HEK293 (cell line): Measurements from ENCODE around the gene TAS2R50.

ENCODE experiments used
- ZNF18 ChIP-seq: fragments of 450-650 bp; formaldehyde crosslinking; IDR thresholded peaks from 2 replicates; pipeline ENCODE4 v1.5.1; 2016; ENCODE audit warnings: missing biosample characterization, missing genetic modification characterization
- ZNF292 ChIP-seq: fragments of 450-650 bp; formaldehyde crosslinking; IDR thresholded peaks from 2 replicates; pipeline ENCODE4 v1.5.1; 2016; ENCODE audit warnings: low read depth, missing biosample characterization, missing genetic modification characterization, borderline replicate concordance
- ZNF423 ChIP-seq: fragments of 450-650 bp; formaldehyde crosslinking; IDR thresholded peaks from 2 replicates; pipeline ENCODE4 v1.5.1; 2016; ENCODE audit warnings: missing biosample characterization, missing genetic modification characterization
- ZNF629 ChIP-seq: fragments of 450-650 bp; formaldehyde crosslinking; IDR thresholded peaks from 2 replicates; pipeline ENCODE4 v1.5.1; 2017; ENCODE audit warnings: missing biosample characterization, missing genetic modification characterization
- ZNF707 ChIP-seq: fragments of 450-650 bp; formaldehyde crosslinking; IDR thresholded peaks from 2 replicates; pipeline ENCODE4 v1.5.1; 2016; ENCODE audit warnings: missing biosample characterization, missing genetic modification characterization
- ZNF747 ChIP-seq: fragments of 450-650 bp; formaldehyde crosslinking; IDR thresholded peaks from 2 replicates; pipeline ENCODE4 v1.5.1; 2016; ENCODE audit warnings: missing biosample characterization, missing genetic modification characterization
- ZNF785 ChIP-seq: fragments of 450-650 bp; formaldehyde crosslinking; IDR thresholded peaks from 2 replicates; pipeline ENCODE4 v1.5.1; 2016; ENCODE audit warnings: missing biosample characterization, missing genetic modification characterization
- ZXDB ChIP-seq: fragments of 450-650 bp; formaldehyde crosslinking; IDR thresholded peaks from 2 replicates; pipeline ENCODE4 v1.5.1; 2016; ENCODE audit warnings: missing biosample characterization, missing genetic modification characterization

The TAS2R50 gene

GRCh38 chr12:10936506-10936905, 50.2 kb downstream of the TAS2R50 start (continued):
- TF ChIP-seq ZNF18 (tag by site-specific recombination) (no peak), ZNF707 (tag by site-specific recombination) (no peak), ZNF747 (tag by site-specific recombination) (no peak), ZNF292 (tag by site-specific recombination) (no peak), ZNF629 (tag by site-specific recombination) (no peak), ZNF423 (tag by site-specific recombination) (no peak), ZNF785 (no peak), ZXDB (tag by site-specific recombination) (no peak)
- TF ChIP-seq, all 188 proteins: peak for 0
